Vagina (tissue), 2 donors: ENCODE results near the gene TMEM259.

Experiments used
- POLR2A ChIP-seq, 2 donors: fragments of 450-650 bp; IDR thresholded peaks; one replicate each; pipeline ENCODE4 v1.6.1; 2017; ENCODE audit warnings: antibody characterized with exemption in 2 of 2, mild to moderate bottlenecking in 2 of 2, moderate library complexity in 2 of 2
- TF ChIP-seq, protein P1 (sequence below), 3 experiments: fragments of 450-650 bp in 2 of 3; fragments of 200-600 bp in 1 of 3; sonication (generic) in 1 of 3; IDR thresholded peaks; one replicate each; pipeline ENCODE4 v1.5.1; 2017 to 2019; ENCODE audit warnings: antibody characterized with exemption in 3 of 3, mild to moderate bottlenecking in 2 of 3, moderate library complexity in 2 of 3

DNA sequence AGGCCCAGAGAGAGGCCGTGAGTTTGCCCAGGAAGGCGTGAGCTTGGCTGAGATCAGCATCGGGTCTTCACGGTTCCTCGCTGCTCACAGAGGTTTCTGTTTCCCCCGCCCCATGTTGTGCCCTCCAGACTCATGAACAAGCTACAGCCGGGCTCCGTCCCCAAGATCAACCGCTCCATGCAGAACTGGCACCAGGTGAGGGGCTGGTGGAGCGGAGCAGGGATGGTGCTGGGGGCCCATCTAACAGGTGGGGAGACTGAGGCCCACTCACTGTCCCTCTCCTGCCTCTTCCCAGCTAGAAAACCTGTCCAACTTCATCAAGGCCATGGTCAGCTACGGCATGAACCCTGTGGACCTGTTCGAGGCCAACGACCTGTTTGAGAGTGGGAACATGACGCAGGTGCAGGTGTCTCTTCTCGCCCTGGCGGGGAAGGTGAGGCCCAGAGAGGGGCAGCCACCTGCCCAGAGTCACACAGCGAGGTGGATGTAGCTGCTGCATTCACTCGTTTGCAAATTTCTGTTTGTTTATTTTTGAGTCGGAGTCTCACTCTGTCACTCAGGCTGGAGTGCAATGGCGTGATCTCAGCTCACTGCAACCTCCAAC lies 11.4 kb upstream of the TMEM259 start:
- TF ChIP-seq, protein P1, sequence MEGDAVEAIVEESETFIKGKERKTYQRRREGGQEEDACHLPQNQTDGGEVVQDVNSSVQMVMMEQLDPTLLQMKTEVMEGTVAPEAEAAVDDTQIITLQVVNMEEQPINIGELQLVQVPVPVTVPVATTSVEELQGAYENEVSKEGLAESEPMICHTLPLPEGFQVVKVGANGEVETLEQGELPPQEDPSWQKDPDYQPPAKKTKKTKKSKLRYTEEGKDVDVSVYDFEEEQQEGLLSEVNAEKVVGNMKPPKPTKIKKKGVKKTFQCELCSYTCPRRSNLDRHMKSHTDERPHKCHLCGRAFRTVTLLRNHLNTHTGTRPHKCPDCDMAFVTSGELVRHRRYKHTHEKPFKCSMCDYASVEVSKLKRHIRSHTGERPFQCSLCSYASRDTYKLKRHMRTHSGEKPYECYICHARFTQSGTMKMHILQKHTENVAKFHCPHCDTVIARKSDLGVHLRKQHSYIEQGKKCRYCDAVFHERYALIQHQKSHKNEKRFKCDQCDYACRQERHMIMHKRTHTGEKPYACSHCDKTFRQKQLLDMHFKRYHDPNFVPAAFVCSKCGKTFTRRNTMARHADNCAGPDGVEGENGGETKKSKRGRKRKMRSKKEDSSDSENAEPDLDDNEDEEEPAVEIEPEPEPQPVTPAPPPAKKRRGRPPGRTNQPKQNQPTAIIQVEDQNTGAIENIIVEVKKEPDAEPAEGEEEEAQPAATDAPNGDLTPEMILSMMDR (IDR thresholded peaks at IDR 0.05): no peak
- TF ChIP-seq POLR2A (IDR thresholded peaks at IDR 0.05): no peak
